ENCODE measurements around the gene TNFRSF19.

TNFRSF19 gene

DNA sequence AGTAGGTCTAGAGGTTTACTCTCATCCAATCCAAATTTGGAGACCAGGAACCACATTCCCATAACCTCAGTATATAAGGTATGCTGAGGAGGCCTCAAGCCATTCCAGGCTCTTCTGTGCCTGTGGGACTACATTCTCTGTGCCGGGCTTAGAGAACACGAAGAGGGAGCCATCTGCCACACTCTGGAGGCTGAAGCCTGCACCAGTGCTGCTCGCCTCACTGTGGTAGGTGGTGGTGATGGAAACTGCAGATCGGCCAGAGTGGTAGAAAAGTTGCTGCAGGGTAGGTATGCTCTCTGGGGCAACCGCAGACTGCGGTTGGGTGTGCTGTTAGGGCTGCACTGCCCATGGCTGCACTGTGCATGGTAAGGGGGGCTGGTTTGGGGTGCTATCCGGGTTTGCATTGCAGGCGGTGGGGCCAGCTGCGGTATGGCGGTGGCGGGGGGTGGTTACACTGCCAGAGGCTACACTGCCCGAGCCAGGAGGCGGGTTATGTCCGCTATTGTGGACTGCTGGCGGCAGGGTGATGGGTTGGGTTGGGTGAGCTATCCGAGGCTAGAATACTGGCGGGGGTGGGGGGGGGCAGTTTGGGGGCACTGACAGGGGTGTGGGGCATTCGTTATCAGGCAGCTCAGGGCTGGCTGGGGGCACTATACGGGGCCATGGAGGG lies 145.0 kb downstream of the TNFRSF19 start:
- FAIRE-seq = no peak
- no peak for DNase-seq (ENCODE audit: insufficient read length, low spot score)
- no peak for TF ChIP-seq POLR2A (IDR thresholded peaks at IDR 0.05; ENCODE audit: low read depth, low read length)

DNA sequence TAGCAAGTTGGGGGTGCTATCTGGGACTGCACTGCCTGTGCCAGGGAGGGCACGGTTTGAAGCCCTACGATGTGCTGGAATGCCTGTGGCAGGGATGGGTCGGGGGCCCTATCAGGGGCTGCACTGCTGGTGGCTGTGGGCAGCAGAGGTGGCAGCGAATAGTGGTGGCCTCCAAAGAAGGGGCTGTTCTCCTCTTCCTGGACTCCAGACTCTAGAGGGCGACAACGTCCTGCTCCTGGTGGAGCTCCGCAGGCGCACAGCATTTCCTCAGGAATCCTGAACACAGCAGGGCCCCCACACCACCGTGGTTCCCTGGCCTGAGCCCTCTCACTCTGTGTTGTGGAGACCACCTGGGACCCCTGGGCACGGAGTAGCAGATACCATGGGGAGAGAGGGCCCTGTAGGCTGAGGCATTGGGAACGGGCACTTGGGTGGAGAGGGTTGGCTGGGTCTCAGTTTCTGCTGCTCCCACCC lies 145.6 kb downstream of the TNFRSF19 start:
- no peak for FAIRE-seq
- no peak for DNase-seq (ENCODE audit: insufficient read length, low spot score)

DNA sequence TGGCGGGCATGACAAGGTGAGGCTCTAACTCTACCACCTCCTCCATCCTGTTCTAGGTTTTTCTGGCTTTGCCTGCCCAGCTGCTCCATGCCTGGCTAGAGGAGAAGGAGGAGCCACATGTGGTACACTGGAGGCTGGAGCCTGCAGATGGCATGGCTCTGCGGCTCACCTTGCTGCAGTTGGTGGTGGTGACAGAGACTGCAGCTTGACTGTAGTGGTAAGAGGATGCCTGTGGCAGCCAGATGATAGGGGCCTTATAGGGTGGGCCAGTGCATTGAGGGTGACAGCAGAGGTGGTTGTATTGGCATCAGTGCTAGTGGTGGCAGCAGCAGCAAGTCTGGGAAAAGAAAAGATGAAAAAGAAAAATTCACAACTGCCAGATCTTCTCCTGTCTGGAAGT lies 146.2 kb downstream of the TNFRSF19 start:
- DNase-seq (ENCODE audit: insufficient read length, low spot score) = no peak
- no peak for TF ChIP-seq POLR2A (IDR thresholded peaks at IDR 0.05; ENCODE audit: low read depth, low read length)
- FAIRE-seq = no peak

More for the DNA sequence above, 145.6 kb downstream of the TNFRSF19 start:
- no peak for TF ChIP-seq POLR2A (IDR thresholded peaks at IDR 0.05; ENCODE audit: low read depth, low read length)

DNA sequence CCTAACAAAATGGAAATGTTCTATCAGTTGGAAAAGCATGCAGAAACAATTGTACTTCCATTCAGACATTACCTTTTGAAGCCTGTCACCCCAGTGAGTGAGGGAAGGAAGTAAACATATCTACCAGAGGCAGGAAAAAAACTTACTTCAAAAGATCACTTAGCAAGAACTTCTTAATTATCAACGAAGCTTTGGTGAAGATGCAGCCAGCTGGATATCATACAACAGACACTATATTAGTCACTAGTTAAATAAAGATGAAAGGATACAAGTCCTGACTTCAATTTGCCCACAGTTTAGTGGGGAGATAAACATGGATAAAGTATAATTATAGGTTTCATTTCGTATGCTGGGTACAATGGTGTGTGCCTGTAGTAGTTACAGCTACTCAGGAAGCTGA lies 148.8 kb downstream of the TNFRSF19 start:
- DNase-seq (ENCODE audit: insufficient read length, low spot score) = no peak
- FAIRE-seq = no peak
- no peak for TF ChIP-seq POLR2A (IDR thresholded peaks at IDR 0.05; ENCODE audit: low read depth, low read length)

DNA sequence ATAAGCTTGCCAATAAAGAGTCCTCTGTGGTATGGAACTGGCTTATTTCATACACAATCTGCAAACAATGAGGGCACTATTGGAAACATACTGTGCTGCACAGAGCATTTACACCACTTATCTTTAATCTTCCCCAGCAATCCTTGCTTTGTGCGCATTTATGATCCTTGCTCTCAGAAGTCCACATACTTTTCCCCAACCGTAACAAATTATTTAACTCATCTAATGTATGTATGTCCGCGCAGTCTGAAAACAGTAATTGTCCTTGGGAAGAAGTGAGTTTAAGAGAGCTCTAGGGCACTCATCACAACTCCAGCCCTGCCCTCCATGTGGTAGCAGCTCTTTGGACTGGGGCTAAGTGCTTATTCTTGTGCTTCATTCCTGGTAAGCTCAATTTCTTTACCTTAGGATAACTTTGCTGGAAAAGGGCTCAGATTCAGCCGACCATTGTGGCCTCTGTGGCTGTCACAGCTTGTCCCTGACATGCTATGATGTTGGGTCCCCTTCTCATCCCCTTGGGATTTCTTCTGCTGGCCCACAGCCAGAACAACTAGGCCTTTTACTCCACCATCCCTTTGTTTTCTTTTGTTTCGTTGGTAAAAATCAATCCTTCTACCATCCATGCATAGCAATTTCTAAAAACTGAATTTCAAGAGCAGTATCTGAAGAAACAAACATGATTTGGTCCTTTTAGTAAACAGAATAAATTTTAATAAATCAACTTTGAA lies 152.7 kb downstream of the TNFRSF19 start:
- TF ChIP-seq POLR2A (IDR thresholded peaks at IDR 0.05; ENCODE audit: low read depth, low read length) = no peak
- DNase-seq (ENCODE audit: insufficient read length, low spot score) (no peak), FAIRE-seq (no peak)

DNA sequence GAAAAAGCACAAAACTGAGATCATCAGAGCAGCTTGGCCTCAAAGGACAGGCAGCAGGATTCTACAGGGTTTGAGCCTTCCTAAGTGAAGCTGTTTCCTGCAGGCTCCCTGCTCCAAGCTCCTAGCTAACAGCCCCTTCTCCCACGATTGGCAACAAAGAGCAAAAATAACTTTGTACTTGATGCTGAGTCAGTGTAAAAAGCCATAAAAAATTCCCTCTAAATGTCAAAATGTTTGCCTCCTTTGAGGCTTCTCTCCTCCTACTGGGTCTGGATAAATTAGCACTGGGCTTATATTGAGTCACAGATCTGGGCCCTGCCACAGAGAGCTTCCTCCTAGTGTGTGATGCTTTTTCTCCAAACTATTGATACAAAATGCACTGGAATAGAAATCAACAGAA lies 153.3 kb downstream of the TNFRSF19 start:
- DNase-seq (ENCODE audit: insufficient read length, low spot score) (no peak), FAIRE-seq (no peak)
- no peak for TF ChIP-seq POLR2A (IDR thresholded peaks at IDR 0.05; ENCODE audit: low read depth, low read length)

DNA sequence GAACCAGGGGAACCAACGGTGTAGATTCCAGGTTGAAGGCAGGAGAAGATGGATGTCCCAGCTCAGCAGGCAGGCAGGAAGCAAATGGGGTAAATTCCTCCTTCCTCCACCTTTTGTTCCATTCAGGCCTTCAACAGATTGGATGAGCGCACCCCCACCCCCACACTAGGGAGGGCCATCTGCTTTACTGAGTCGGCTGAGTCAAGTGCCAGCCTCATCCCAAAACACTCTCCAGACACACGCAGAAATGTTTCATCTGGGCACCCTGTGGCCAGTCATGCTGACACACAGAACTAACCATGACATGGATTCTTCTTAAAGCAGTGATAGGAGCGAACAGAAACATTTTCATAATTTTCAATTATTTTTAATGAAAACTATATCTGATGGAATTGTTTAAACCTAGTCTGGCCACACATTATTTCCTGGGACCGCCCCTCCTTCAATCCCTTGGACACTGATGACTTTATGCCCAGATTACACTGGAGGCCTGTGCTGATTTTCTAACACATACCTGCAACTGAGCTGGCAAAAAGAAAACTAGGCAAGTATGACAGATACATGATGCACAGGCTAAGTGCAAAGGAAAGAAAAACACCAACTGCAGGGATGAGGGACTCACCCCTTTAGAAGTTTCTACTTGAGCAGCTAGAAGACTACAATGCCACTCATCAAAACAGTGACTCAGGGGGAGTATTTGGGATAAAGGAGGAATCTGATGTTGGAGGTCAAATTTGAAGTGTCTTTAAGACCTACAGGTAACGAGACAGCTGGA lies 154.2 kb downstream of the TNFRSF19 start:
- DNase-seq (ENCODE audit: insufficient read length, low spot score) = no peak
- TF ChIP-seq POLR2A (IDR thresholded peaks at IDR 0.05; ENCODE audit: low read depth, low read length) = no peak
- FAIRE-seq = no peak

Measured in H54 (cell line).